HFF-Myc (cell line): ENCODE data around the gene UPB1.

Experiments
- DNase-seq: peaks from one replicate; pipeline ENCODE4 v3.0.0-alpha.2; 2011; ENCODE audit warnings: low read depth; ENCODE audit errors: extremely low read depth
- H3K4me3 ChIP-seq: replicated peaks from 2 replicates; pipeline ENCODE4 v1.5.1; 2011; ENCODE audit warnings: low read depth, mild to moderate bottlenecking, control low read depth, low read length
- CTCF ChIP-seq: IDR thresholded peaks from 2 replicates; pipeline ENCODE4 v1.5.1; 2012; ENCODE audit warnings: mild to moderate bottlenecking, low read depth, low read length, control low read depth; ENCODE audit errors: missing control alignments

The UPB1 gene

GRCh38 chr22:24494528-24495364, at the start of gene UPB1:
Gene UPB1, plus strand, starts transcription at chr22:24495332. Its CDS starts 72 bp downstream, at chr22:24495404.
- TF ChIP-seq CTCF = no peak
- peak within 1 kb of the TSS; percentile 17 for H3K4me3 ChIP-seq
- DNase-seq = no peak

- no peak for TF ChIP-seq CTCF
- no peak overlapping the region for H3K4me3 ChIP-seq
- DNase-seq = no peak
Observed at GRCh38 chr22:24445481-24446259, 49.5 kb upstream of the UPB1 start.

- no peak for DNase-seq
- no peak overlapping the region for H3K4me3 ChIP-seq
- TF ChIP-seq CTCF = no peak
Observed at GRCh38 chr22:24446260-24446611, 48.9 kb upstream of the UPB1 start.

- no peak for TF ChIP-seq CTCF
- no peak for DNase-seq
- no peak overlapping the region for H3K4me3 ChIP-seq
Observed at GRCh38 chr22:24450610-24451009, 44.5 kb upstream of the UPB1 start.

- no peak overlapping the region for H3K4me3 ChIP-seq
- no peak for TF ChIP-seq CTCF
Observed at GRCh38 chr22:24451162-24451561, 44.0 kb upstream of the UPB1 start.

GRCh38 chr22:24453853-24454252, 41.3 kb upstream of the UPB1 start:
- H3K4me3 ChIP-seq = no peak overlapping the region
- no peak for DNase-seq
- no peak for TF ChIP-seq CTCF

More at GRCh38 chr22:24451162-24451561, 44.0 kb upstream of the UPB1 start:
- no peak for DNase-seq
